Measurements from ENCODE around the gene OR6N1. TPM values are rescaled to one million over a fixed set of nuclear protein-coding genes. Genes with fewer than 3 reads are reported as not detected.

The OR6N1 gene
- polyA plus RNA-seq, 1 of the 3 experiments (the other 2 are of a cell fraction) = not detected

DNA sequence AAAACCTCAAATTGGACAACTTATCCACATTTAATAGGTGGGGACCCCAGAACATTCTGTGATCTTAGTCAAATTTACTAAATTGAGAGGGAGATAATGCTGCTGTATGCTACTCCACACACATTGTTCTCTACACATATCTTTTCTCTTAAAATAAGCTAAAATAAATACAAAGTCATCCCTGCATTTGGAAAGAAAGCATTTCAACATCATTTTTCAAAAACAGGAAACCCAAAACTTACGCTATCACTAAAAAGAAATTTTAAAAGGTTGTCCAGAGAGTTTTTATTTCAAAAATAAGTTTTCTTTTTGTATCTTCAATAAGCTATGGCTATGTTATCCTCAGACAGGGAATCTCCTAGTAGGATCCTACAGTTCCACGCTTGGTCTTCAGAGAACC is 28.5 kb upstream of the OR6N1 start:
- Histone ChIP-seq H2AFZ (ENCODE audit: low read depth) (no peak overlapping the region), H3F3A (replicated peaks; ENCODE audit: insufficient read depth) (no peaks in the 10 kb centered on the region), H3K36me3 (replicated peaks in 1 of 2; ENCODE audit: control insufficient read depth in 1 of 2, insufficient read depth in 2 of 2, low read length in 1 of 2) (no peaks in the 10 kb centered on the region), H3K27ac (ENCODE audit: low read depth in 2 of 2, low read length in 1 of 2) (no peak overlapping the region), H3K4me3 (ENCODE audit: low read depth in 2 of 2, low read length in 1 of 2) (no peak overlapping the region), H4K20me1 (ENCODE audit: insufficient read depth) (no peaks in the 10 kb centered on the region), H3K9ac (no peak overlapping the region), H3K79me2 (ENCODE audit: insufficient read depth) (no peaks in the 10 kb centered on the region), H3K27me3 (ENCODE audit: insufficient read depth) (no peaks in the 10 kb centered on the region), H3K9me2 (no peaks in the 10 kb centered on the region), H3K4me2 (no peak overlapping the region), H3K9me3 (no peaks in the 10 kb centered on the region), H3K4me1 (ENCODE audit: control insufficient read depth in 1 of 2, insufficient read depth in 2 of 2, low read depth in 1 of 2, low read length in 1 of 2) (no peaks in the 10 kb centered on the region)
- CTCF ChIA-PET = no interaction called here
- no peak for DNase-seq
- POLR2A ChIA-PET = no interaction called here
- under 1% methylated on average over 2 of the region's 2 CpGs for WGBS (ENCODE audit: low lambda C conversion rate)
- TF ChIP-seq MEF2A (IDR thresholded peaks at IDR 0.05; ENCODE audit: borderline replicate concordance, low read depth) (no peak), ELF1 (IDR thresholded peaks at IDR 0.05) (no peak), EP300 (IDR thresholded peaks at IDR 0.05; ENCODE audit: borderline replicate concordance in 1 of 2, low read depth in 1 of 2, low read length in 1 of 2) (no peak), CHD2 (IDR thresholded peaks at IDR 0.05; ENCODE audit: low read length, partially characterized antibody) (no peak), RXRA (IDR thresholded peaks at IDR 0.05; ENCODE audit: borderline replicate concordance, low read depth) (no peak), EZH2phosphoT487 (IDR thresholded peaks at IDR 0.05; ENCODE audit: borderline replicate concordance, low read depth) (no peak), YY1 (IDR thresholded peaks at IDR 0.05; ENCODE audit: low read depth) (no peak), GATA2 (CRISPR knock-in tag; IDR thresholded peaks at IDR 0.05) (no peak), RAD21 (IDR thresholded peaks at IDR 0.05; ENCODE audit: low read length) (no peak), SIN3A (IDR thresholded peaks at IDR 0.05; ENCODE audit: borderline replicate concordance, low read depth, low read length) (no peak), RCOR1 (IDR thresholded peaks at IDR 0.05; ENCODE audit: low read length) (no peak), FOSL2 (IDR thresholded peaks at IDR 0.05; ENCODE audit: borderline replicate concordance, low read depth) (no peak), MAX (IDR thresholded peaks at IDR 0.05; ENCODE audit: low read depth) (no peak)
- TF ChIP-seq, protein P1, sequence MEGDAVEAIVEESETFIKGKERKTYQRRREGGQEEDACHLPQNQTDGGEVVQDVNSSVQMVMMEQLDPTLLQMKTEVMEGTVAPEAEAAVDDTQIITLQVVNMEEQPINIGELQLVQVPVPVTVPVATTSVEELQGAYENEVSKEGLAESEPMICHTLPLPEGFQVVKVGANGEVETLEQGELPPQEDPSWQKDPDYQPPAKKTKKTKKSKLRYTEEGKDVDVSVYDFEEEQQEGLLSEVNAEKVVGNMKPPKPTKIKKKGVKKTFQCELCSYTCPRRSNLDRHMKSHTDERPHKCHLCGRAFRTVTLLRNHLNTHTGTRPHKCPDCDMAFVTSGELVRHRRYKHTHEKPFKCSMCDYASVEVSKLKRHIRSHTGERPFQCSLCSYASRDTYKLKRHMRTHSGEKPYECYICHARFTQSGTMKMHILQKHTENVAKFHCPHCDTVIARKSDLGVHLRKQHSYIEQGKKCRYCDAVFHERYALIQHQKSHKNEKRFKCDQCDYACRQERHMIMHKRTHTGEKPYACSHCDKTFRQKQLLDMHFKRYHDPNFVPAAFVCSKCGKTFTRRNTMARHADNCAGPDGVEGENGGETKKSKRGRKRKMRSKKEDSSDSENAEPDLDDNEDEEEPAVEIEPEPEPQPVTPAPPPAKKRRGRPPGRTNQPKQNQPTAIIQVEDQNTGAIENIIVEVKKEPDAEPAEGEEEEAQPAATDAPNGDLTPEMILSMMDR (IDR thresholded peaks at IDR 0.05) = no peak
- TF ChIP-seq, protein P2, sequence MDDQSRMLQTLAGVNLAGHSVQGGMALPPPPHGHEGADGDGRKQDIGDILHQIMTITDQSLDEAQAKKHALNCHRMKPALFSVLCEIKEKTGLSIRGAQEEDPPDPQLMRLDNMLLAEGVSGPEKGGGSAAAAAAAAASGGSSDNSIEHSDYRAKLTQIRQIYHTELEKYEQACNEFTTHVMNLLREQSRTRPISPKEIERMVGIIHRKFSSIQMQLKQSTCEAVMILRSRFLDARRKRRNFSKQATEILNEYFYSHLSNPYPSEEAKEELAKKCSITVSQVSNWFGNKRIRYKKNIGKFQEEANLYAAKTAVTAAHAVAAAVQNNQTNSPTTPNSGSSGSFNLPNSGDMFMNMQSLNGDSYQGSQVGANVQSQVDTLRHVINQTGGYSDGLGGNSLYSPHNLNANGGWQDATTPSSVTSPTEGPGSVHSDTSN (IDR thresholded peaks at IDR 0.05) = no peak

- Histone ChIP-seq H4K20me1 (ENCODE audit: insufficient read depth) (no peaks in the 10 kb centered on the region), H2AFZ (ENCODE audit: low read depth) (no peak overlapping the region), H3K36me3 (replicated peaks in 1 of 2; ENCODE audit: control insufficient read depth in 1 of 2, insufficient read depth in 2 of 2, low read length in 1 of 2) (no peaks in the 10 kb centered on the region), H3K9me2 (no peaks in the 10 kb centered on the region), H3K4me3 (ENCODE audit: low read depth in 2 of 2, low read length in 1 of 2) (no peak overlapping the region), H3K9ac (no peak overlapping the region), H3K27me3 (ENCODE audit: insufficient read depth) (no peaks in the 10 kb centered on the region), H3K4me2 (no peak overlapping the region), H3F3A (replicated peaks; ENCODE audit: insufficient read depth) (no peaks in the 10 kb centered on the region), H3K4me1 (ENCODE audit: control insufficient read depth in 1 of 2, insufficient read depth in 2 of 2, low read depth in 1 of 2, low read length in 1 of 2) (no peaks in the 10 kb centered on the region), H3K27ac (ENCODE audit: low read depth in 2 of 2, low read length in 1 of 2) (no peak overlapping the region), H3K9me3 (no peaks in the 10 kb centered on the region), H3K79me2 (ENCODE audit: insufficient read depth) (no peaks in the 10 kb centered on the region)
- WGBS (ENCODE audit: low lambda C conversion rate) = 0% methylated on average over 4 of the region's 4 CpGs
- no peak for DNase-seq
- CTCF ChIA-PET = no interaction called here
- TF ChIP-seq, protein P2 (IDR thresholded peaks at IDR 0.05) = no peak
- POLR2A ChIA-PET = no interaction called here
These were observed 27.7 kb upstream of the OR6N1 start for GRCh38 chr1:158799689-158800088.

All from SK-N-SH (cell line).